HCT116 (cell line): Measurements from ENCODE around the gene PF4V1. TPM values are rescaled to one million over a fixed set of nuclear protein-coding genes. Genes with fewer than 3 reads are reported as not detected.

Source experiments
- ATAC-seq: fragments of 200-7000 bp; cut with Tn5 transposase; 2 replicates; pipeline ENCODE4 v1.9.1; 2020; ENCODE audit warnings: mild to moderate bottlenecking, moderate library complexity
- BruUV-seq: library from RNA; stranded (reverse); fragments of 400-500 nt; replicated peaks from 2 replicates; lab custom pipeline; 2021; lab: Mats Ljungman, UMichigan
- CTCF ChIA-PET: fragments of 300-600 bp; sonication (Branson Sonifier 250); formaldehyde crosslinking; loops from one replicate; lab custom pipeline; 2021; ENCODE audit warnings: antibody characterized with exemption; lab: Charles Lee
- POLR2A ChIA-PET: fragments of 300-600, 350-600 bp; sonication (Branson Sonifier 250); formaldehyde crosslinking; loops from one replicate; lab custom pipeline; 2021; ENCODE audit warnings: antibody characterized with exemption; lab: Charles Lee
- RAD21 ChIA-PET, 2 experiments: fragments of 300-600 bp; sonication (Branson Sonifier 250); formaldehyde crosslinking; loops; one replicate each; lab custom pipeline; 2023; ENCODE audit warnings: low total read pairs in 2 of 2; ENCODE audit not compliant: uncharacterized antibody in 2 of 2, unreplicated experiment in 2 of 2, low non-redundant PET in 1 of 2; lab: Charles Lee
- DNase-seq: peaks from one replicate; pipeline ENCODE4 v3.0.0-alpha.2; 2010; ENCODE audit warnings: low read depth, low spot score
- H2AFZ ChIP-seq: fragments of 200-600 bp; shearing (Covaris generic), sonication (generic); 2 replicates; pipeline ENCODE4 v1.6.1; 2017; ENCODE audit warnings: low read depth, mixed run types, mixed read lengths, antibody characterized with exemption, low read length; ENCODE audit not compliant: poor library complexity, severe bottlenecking
- H3K27ac ChIP-seq: 2 replicates; pipeline ENCODE4 v1.5.1; 2012; ENCODE audit warnings: low read depth, low read length
- H3K27me3 ChIP-seq: fragments of 200-600 bp; sonication (generic); 2 replicates; pipeline ENCODE4 v1.6.1; 2016; ENCODE audit warnings: mixed run types, low read length, mixed read lengths; ENCODE audit not compliant: insufficient read depth
- H3K36me3 ChIP-seq, 2 experiments: fragments of 200-500 bp in 1 of 2; fragments of 200-600 bp in 1 of 2; sonication (Bioruptor generic) in 1 of 2; sonication (generic) in 1 of 2; 2 replicates each; pipeline versions ENCODE4 v1.5.1 to v1.6.1; 2014 to 2016; ENCODE audit warnings: low read length in 2 of 2, inconsistent platforms in 1 of 2, mixed read lengths in 1 of 2, mixed run types in 1 of 2; ENCODE audit not compliant: insufficient read depth in 2 of 2, control insufficient read depth in 1 of 2
- H3K4me1 ChIP-seq, 2 experiments: fragments of 200-600 bp in 1 of 2; sonication (generic) in 1 of 2; 2 replicates each; pipeline versions ENCODE4 v1.5.1 to v1.6.1; 2012 to 2017; ENCODE audit warnings: low read length in 2 of 2, inconsistent platforms in 1 of 2, mild to moderate bottlenecking in 1 of 2, mixed read lengths in 1 of 2, mixed run types in 1 of 2, moderate library complexity in 1 of 2; ENCODE audit not compliant: insufficient read depth in 2 of 2, control insufficient read depth in 1 of 2
- H3K4me2 ChIP-seq: fragments of 200-600 bp; sonication (generic); 2 replicates; pipeline ENCODE4 v1.6.1; 2017; ENCODE audit warnings: mixed run types, low read length, mixed read lengths
- H3K4me3 ChIP-seq, 2 experiments: fragments of 200-600 bp in 1 of 2; sonication (generic) in 1 of 2; replicated peaks in 1 of 2; 2 replicates each; pipeline ENCODE4 v1.5.1; 2011 to 2016; ENCODE audit warnings: low read length in 2 of 2, control low read depth in 1 of 2, low read depth in 1 of 2, mild to moderate bottlenecking in 1 of 2, mixed read lengths in 1 of 2, mixed run types in 1 of 2
- H3K79me2 ChIP-seq: fragments of 200-600 bp; sonication (generic); 2 replicates; pipeline ENCODE4 v1.6.1; 2017; ENCODE audit warnings: mild to moderate bottlenecking, mixed run types, low read length, moderate library complexity, mixed read lengths; ENCODE audit not compliant: insufficient read depth
- H3K9ac ChIP-seq: fragments of 200-600 bp; sonication (generic); 2 replicates; pipeline ENCODE4 v1.6.1; 2016; ENCODE audit warnings: low read length, mixed read lengths
- H3K9me2 ChIP-seq: fragments of 200-600 bp; sonication (generic), shearing (Covaris generic); 2 replicates; pipeline ENCODE4 v1.6.1; 2017; ENCODE audit warnings: mixed run types, mild to moderate bottlenecking, moderate library complexity; ENCODE audit not compliant: insufficient read depth
- H3K9me3 ChIP-seq, 2 experiments: fragments of 200-500 bp in 1 of 2; fragments of 200-600 bp in 1 of 2; sonication (Bioruptor generic) in 1 of 2; sonication (generic) in 1 of 2; 2 replicates each; pipeline ENCODE4 v1.6.1; 2014 to 2017; ENCODE audit warnings: low read length in 2 of 2, mixed read lengths in 2 of 2, inconsistent platforms in 1 of 2, low read depth in 1 of 2, mild to moderate bottlenecking in 1 of 2, mixed run types in 1 of 2, moderate library complexity in 1 of 2; ENCODE audit not compliant: control insufficient read depth in 1 of 2, insufficient read depth in 1 of 2
- H4K20me1 ChIP-seq: fragments of 200-600 bp; sonication (generic), shearing (Covaris generic); 2 replicates; pipeline ENCODE4 v1.6.1; 2017; ENCODE audit warnings: mixed run types, mild to moderate bottlenecking, moderate library complexity; ENCODE audit not compliant: insufficient read depth
- FOSL1 ChIP-seq: IDR thresholded peaks from 2 replicates; pipeline ENCODE4 v1.6.1; 2012; ENCODE audit warnings: low read depth
- JUND ChIP-seq: IDR thresholded peaks from 2 replicates; pipeline ENCODE4 v1.6.1; 2012
- POLR2AphosphoS5 ChIP-seq: IDR thresholded peaks from 2 replicates; pipeline ENCODE4 v1.6.1; 2011; ENCODE audit warnings: mild to moderate bottlenecking, low read depth, low read length, moderate library complexity
- SP1 ChIP-seq: IDR thresholded peaks from 2 replicates; pipeline ENCODE4 v1.6.1; 2012; ENCODE audit warnings: low read depth
- ZFX ChIP-seq: fragments of 450-650 bp; IDR thresholded peaks from 2 replicates; pipeline ENCODE4 v1.6.1; 2017
- ZNF274 ChIP-seq: fragments of 200-500 bp; sonication (Bioruptor generic); IDR thresholded peaks from 2 replicates; pipeline ENCODE4 v1.6.1; 2014; ENCODE audit warnings: mild to moderate bottlenecking, low read depth, low read length, inconsistent platforms
- intact Hi-C: fragments of 100-400 bp; cut with micrococcal nuclease; formaldehyde crosslinking; loops from 2 replicates; pipeline ENCODE4 v1.10.0; 2022
- total RNA-seq: library from RNA; stranded (reverse); gene quantifications from one replicate; pipeline ENCODE4 v1.2.1, GENCODE V29; 2021; ENCODE audit not compliant: unreplicated experiment

The PF4V1 gene
- total RNA-seq, 1 experiment from 2014 or later, result not detected

DNA sequence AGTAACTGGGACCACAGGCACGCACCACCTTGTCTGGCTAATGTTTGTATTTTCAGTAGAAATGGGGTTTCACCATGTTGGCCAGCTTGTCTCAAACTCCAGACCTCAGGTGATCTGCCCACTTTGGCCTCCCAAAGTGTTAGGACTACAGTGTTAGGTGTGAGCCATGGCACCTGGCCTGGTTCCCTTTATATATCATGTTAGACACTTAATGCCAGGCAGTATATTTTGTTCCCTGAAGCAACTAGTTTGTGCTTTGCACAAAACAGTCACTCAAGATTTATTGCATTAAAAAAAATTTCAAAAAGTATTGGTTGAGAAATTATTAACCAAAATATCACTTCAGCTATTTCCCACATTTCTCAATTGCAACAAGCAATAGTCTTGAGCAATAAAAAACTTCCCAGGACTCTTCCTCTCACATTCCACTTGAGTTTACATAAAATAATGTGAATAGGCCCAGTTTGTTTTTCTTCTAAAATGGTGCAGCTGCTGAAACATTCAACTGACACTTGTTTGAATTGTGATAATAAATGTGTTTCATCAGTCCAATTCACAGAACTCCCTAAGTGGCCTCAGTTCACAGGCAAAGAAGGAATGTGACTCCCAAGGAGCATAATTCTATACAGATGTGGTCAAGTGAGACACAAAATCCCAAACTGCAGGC lies 38.8 kb downstream of the PF4V1 start:
- POLR2A ChIA-PET, result no interaction called here
- ATAC-seq, result no peak
- no peak overlapping the region for H3K27ac ChIP-seq
- no peaks in the 10 kb centered on the region for H3K9me3 ChIP-seq
- CTCF ChIA-PET, result no interaction called here
- TF ChIP-seq POLR2AphosphoS5 (no peak), ZNF274 (no peak), SP1 (no peak), ZFX (no peak), JUND (no peak)
- DNase-seq, result no peak
- H3K79me2 ChIP-seq, result no peaks in the 10 kb centered on the region
- H3K9me2 ChIP-seq, result no peaks in the 10 kb centered on the region
- no peaks in the 10 kb centered on the region for H3K36me3 ChIP-seq
- H3K9ac ChIP-seq, result no peak overlapping the region
- RAD21 ChIA-PET, result no interaction called here
- H3K4me2 ChIP-seq, result no peak overlapping the region
- H3K4me1 ChIP-seq, result no peaks in the 10 kb centered on the region
- H4K20me1 ChIP-seq, result no peaks in the 10 kb centered on the region
- no peaks in the 10 kb centered on the region for H3K27me3 ChIP-seq
- no TSS peak for BruUV-seq
- H3K4me3 ChIP-seq, result no peak overlapping the region
- intact Hi-C loops, result no loop called here
- H2AFZ ChIP-seq, result no peak overlapping the region

DNA sequence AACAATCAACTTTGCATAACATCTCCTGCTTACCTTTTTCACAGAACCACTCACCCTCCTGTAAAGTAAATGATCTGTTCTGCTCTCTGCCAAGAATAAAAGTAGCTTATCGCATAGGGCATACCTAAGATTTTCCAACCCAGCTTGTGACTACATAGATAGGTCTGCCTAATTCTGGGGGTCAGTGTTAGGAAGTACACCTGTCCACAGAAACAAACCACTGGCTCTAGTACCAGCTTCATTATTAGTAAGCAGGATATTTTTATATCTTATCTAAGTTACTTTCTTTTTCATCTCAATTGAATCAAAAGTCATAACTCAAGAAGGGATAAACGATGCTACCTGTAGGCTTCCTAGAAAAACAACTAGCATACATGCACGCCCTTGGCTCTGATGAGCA lies 39.9 kb downstream of the PF4V1 start:
- ATAC-seq (no peak), DNase-seq (no peak)
- no peaks in the 10 kb centered on the region for H3K9me2 ChIP-seq
- BruUV-seq, result no TSS peak
- TF ChIP-seq FOSL1, result no peak
- intact Hi-C loops, result no loop called here
- no peak overlapping the region for H2AFZ ChIP-seq
- ChIA-PET POLR2A (no interaction called here), CTCF (no interaction called here), RAD21 (no interaction called here)
- H3K4me3 ChIP-seq, result no peak overlapping the region
- no peaks in the 10 kb centered on the region for H3K9me3 ChIP-seq
- no peak overlapping the region for H3K9ac ChIP-seq
- H3K36me3 ChIP-seq, result no peaks in the 10 kb centered on the region
- no peaks in the 10 kb centered on the region for H3K27me3 ChIP-seq
- H3K4me1 ChIP-seq, result no peaks in the 10 kb centered on the region
- no peaks in the 10 kb centered on the region for H4K20me1 ChIP-seq
- H3K27ac ChIP-seq, result no peak overlapping the region
- no peaks in the 10 kb centered on the region for H3K79me2 ChIP-seq
- H3K4me2 ChIP-seq, result no peak overlapping the region
